OCI-LY3 (cell line): ENCODE measurements around the gene RANBP10.

Experiments used
- H2AFZ ChIP-seq: fragments of 200-600, 300-600 bp; shearing (Covaris generic); 2 replicates; pipeline ENCODE4 v1.6.0; 2014; ENCODE audit warnings: antibody characterized with exemption, low read depth, low read length
- H3K27ac ChIP-seq: fragments of 200-600, 300-600 bp; sonication (generic); 2 replicates; pipeline ENCODE4 v1.5.1; 2014; ENCODE audit warnings: mild to moderate bottlenecking, low read length, moderate library complexity, mixed read lengths
- H3K27me3 ChIP-seq: fragments of 200-600, 300-600 bp; sonication (generic); 2 replicates; pipeline ENCODE4 v1.6.1; 2014; ENCODE audit warnings: low read depth, low read length, mixed read lengths
- H3K36me3 ChIP-seq: fragments of 200-600, 300-600 bp; sonication (generic); replicated peaks from 2 replicates; pipeline ENCODE3; 2014; ENCODE audit warnings: low read depth, low read length, mixed read lengths
- H3K4me1 ChIP-seq: fragments of 300-600, 200-600 bp; sonication (generic); 2 replicates; pipeline ENCODE4 v1.6.1; 2014; ENCODE audit warnings: low read length, mixed read lengths
- H3K4me2 ChIP-seq: fragments of 200-600, 300-600 bp; sonication (generic); 2 replicates; pipeline ENCODE4 v1.6.1; 2014; ENCODE audit warnings: low read length, mixed read lengths
- H3K4me3 ChIP-seq: fragments of 300-600, 200-600 bp; sonication (generic); 2 replicates; pipeline ENCODE4 v1.5.1; 2014; ENCODE audit warnings: antibody characterized with exemption, mild to moderate bottlenecking, low read length, moderate library complexity
- H3K79me2 ChIP-seq: fragments of 300-600, 200-600 bp; shearing (Covaris generic); 2 replicates; pipeline ENCODE4 v1.6.1; 2014; ENCODE audit warnings: mild to moderate bottlenecking, low read length, mixed read lengths
- H3K9ac ChIP-seq: fragments of 300-600, 200-600 bp; shearing (Covaris generic); 2 replicates; pipeline ENCODE4 v1.6.0; 2014; ENCODE audit warnings: mild to moderate bottlenecking, low read length, moderate library complexity
- H3K9me3 ChIP-seq: fragments of 200-600, 300-600 bp; shearing (Covaris generic); 2 replicates; pipeline ENCODE4 v1.6.1; 2014; ENCODE audit warnings: low read length, mixed read lengths; ENCODE audit not compliant: insufficient read depth
- H4K20me1 ChIP-seq: fragments of 200-600, 300-600 bp; sonication (generic); 2 replicates; pipeline ENCODE4 v1.6.1; 2016; ENCODE audit warnings: low read length, mixed read lengths; ENCODE audit not compliant: insufficient read depth
- EZH2phosphoT487 ChIP-seq: fragments of 200-600 bp; shearing (Covaris generic); IDR thresholded peaks from 2 replicates; pipeline ENCODE4 v1.6.1; 2018; ENCODE audit warnings: antibody characterized with exemption, mixed run types, low read depth
- TF ChIP-seq, protein P1 (sequence below): fragments of 200-600, 300-600 bp; sonication (generic); IDR thresholded peaks from 2 replicates; pipeline ENCODE4 v1.5.1; 2014; ENCODE audit warnings: antibody characterized with exemption, low read length, low read depth

Gene RANBP10

DNA sequence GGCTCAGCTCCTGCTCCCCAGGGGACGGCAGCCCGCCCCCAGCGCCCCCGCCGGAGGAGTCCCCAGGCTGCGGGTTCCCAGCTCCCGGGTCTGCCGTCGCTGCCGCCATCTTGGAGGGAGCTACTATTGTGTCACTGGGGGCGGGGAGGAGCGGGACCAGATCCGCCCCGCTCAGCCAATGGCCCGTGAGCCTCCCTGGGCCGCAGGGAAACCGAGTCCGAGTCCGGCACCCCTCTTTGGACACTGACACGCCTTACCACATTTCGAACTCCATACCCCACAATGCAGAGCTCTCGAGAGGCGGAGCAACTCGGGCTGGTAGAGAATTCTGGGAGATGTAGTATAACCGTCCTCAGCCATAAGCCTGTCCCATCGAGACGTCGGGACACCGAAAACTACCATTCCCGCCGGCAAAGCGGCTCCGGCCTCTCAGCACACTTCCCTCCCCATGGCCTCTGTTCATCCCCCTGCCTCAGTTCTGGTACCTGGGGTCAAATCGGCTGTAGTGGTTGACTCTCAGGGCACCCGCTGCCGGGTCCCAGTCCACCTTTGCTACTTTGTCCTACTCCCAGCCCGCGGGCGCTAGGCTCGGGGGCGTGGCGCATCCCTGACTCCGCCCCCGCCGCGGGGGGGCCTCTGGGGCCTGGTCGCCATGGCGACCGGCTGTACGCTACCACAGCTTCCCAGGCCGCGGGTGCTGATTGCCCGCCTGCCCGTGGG is at the start of gene RANBP10, which contains the start of gene TSNAXIP1:
Gene RANBP10 (minus strand): TSS at position 133 of the 720 bp plus-strand sequence. CDS start 24 bp downstream, at position 109.
Gene TSNAXIP1 (plus strand): TSS at position 462 of the 720 bp plus-strand sequence. CDS start 261 bp downstream, outside the sequence.
- Histone ChIP-seq H3K36me3 (peaks cover 14% of the 10 kb centered on the region), H3K27ac (peak within 1 kb of the TSS; percentile 45), H4K20me1 (peaks cover 6% of the 10 kb centered on the region; the same call in 1 of the 2 replicates), H3K4me3 (peak within 1 kb of the TSS; percentile 90), H3K27me3 (no peaks in the 10 kb centered on the region), H3K9ac (peak within 1 kb of the TSS; percentile 95), H2AFZ (peak within 1 kb of the TSS; percentile 90), H3K4me1 (peaks cover 37% of the 10 kb centered on the region), H3K9me3 (no peaks in the 10 kb centered on the region), H3K4me2 (peak within 1 kb of the TSS; percentile 89), H3K79me2 (peaks cover 38% of the 10 kb centered on the region)
- TF ChIP-seq, protein P1, sequence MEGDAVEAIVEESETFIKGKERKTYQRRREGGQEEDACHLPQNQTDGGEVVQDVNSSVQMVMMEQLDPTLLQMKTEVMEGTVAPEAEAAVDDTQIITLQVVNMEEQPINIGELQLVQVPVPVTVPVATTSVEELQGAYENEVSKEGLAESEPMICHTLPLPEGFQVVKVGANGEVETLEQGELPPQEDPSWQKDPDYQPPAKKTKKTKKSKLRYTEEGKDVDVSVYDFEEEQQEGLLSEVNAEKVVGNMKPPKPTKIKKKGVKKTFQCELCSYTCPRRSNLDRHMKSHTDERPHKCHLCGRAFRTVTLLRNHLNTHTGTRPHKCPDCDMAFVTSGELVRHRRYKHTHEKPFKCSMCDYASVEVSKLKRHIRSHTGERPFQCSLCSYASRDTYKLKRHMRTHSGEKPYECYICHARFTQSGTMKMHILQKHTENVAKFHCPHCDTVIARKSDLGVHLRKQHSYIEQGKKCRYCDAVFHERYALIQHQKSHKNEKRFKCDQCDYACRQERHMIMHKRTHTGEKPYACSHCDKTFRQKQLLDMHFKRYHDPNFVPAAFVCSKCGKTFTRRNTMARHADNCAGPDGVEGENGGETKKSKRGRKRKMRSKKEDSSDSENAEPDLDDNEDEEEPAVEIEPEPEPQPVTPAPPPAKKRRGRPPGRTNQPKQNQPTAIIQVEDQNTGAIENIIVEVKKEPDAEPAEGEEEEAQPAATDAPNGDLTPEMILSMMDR = no peak
- TF ChIP-seq EZH2phosphoT487 = no peak

DNA sequence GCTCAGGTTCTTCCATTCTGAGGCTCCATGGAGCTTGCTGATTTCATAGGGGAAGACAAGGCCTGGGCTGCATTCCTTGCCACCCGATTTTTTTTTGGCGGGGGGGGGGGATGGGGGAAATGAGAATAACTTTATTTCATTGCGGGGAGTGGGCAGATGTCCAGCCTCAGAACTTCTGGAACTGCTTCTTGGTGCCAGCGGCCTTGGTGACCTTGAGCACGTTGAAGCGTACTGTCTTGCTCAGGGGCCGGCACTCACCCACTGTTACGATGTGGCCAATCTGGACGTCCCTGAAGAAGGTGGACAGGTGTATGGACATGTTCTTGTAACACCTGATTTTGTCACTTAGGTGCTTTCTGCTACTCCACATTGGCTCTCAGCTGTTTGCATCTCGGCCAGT is 49.4 kb upstream of the RANBP10 start:
- H3K36me3 ChIP-seq = peaks cover 6% of the 10 kb centered on the region
- peaks cover 95% of the 10 kb centered on the region for H3K79me2 ChIP-seq
- no peak overlapping the region for H3K9ac ChIP-seq
- H3K27me3 ChIP-seq = no peaks in the 10 kb centered on the region
- H3K4me2 ChIP-seq = no peak overlapping the region
- H4K20me1 ChIP-seq = peaks cover 32% of the 10 kb centered on the region
- H3K4me1 ChIP-seq = no peaks in the 10 kb centered on the region
- no peaks in the 10 kb centered on the region for H3K9me3 ChIP-seq
- no peak overlapping the region for H3K27ac ChIP-seq
- H3K4me3 ChIP-seq = no peak overlapping the region
- TF ChIP-seq, protein P1 = no peak
- no peak overlapping the region for H2AFZ ChIP-seq

DNA sequence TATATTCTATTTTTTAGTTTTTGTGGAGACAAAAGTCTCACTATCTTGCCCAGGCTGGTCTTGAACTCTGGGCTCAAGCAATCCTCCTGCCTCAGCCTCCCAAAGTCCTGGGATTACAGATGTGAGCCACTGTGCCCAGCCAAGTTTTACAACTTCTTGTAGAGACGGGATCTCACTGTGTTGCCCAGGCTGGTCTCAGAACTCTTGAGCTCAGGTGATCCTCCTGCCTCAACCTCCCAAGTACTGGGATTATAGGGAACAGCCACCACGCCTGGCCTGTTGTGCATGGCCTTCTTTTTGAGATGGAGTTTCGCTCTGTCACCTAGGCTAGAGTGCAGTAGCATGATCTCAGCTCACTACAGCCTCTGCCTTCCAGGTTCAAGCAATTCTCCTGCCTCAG is 47.3 kb upstream of the RANBP10 start:
- TF ChIP-seq, protein P1 = no peak
- TF ChIP-seq EZH2phosphoT487 = no peak
- peaks cover 8% of the 10 kb centered on the region for H3K36me3 ChIP-seq
- H2AFZ ChIP-seq = no peak overlapping the region
- no peak overlapping the region for H3K27ac ChIP-seq
- peaks cover 28% of the 10 kb centered on the region for H4K20me1 ChIP-seq
- H3K4me2 ChIP-seq = no peak overlapping the region
- H3K27me3 ChIP-seq = no peaks in the 10 kb centered on the region
- no peaks in the 10 kb centered on the region for H3K4me1 ChIP-seq
- peaks cover 96% of the 10 kb centered on the region for H3K79me2 ChIP-seq
- no peak overlapping the region for H3K9ac ChIP-seq
- no peak overlapping the region for H3K4me3 ChIP-seq
- no peaks in the 10 kb centered on the region for H3K9me3 ChIP-seq

DNA sequence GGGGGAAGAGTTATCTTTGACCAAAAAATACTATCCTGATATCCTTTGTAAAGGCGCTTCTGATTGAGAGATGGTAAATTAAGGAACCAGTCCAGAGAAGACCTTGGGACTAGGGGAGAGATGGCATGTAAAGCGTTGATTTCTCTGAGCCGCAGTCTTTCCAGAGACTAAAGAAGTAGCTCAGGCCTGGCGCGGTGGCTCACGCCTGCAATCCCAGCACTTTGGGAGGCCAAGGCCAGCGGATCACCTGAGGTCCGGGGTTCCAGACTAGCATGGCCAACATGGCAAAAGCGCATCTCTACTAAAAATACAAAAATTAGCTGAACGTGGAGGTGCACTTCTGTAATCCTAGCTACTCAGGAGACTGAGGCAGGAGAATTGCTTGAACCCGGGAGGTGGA is 41.8 kb upstream of the RANBP10 start:
- Histone ChIP-seq H3K79me2 (peaks cover 81% of the 10 kb centered on the region), H3K4me1 (peaks cover 23% of the 10 kb centered on the region), H3K27me3 (no peaks in the 10 kb centered on the region), H4K20me1 (peaks cover 5% of the 10 kb centered on the region; the same call in 1 of the 2 replicates), H3K36me3 (peaks cover 5% of the 10 kb centered on the region), H3K9me3 (no peaks in the 10 kb centered on the region), H3K9ac (peak overlapping the region; percentile 97), H3K4me3 (peak overlapping the region; percentile 93), H2AFZ (no peak overlapping the region), H3K27ac (no peak overlapping the region), H3K4me2 (peak overlapping the region; percentile 74)
- TF ChIP-seq, protein P1 = no peak
- no peak for TF ChIP-seq EZH2phosphoT487
